ENCODE measurements around the gene GRIN2A.
"Not testable (repeated sequence)": the region's sequence is repeated elsewhere in the genome, so short reads cannot be mapped to it uniquely, and the experiment has no call there.

Gene GRIN2A

GRCh38 chr16:9908613-9909012 lies 273.6 kb downstream of the GRIN2A start:
- no peak for DNase-seq

GRCh38 chr16:9907752-9908151 lies 274.5 kb downstream of the GRIN2A start:
- no peak for DNase-seq

- DNase-seq: no peak
These were observed 276.0 kb downstream of the GRIN2A start for GRCh38 chr16:9906218-9906617.

DNA sequence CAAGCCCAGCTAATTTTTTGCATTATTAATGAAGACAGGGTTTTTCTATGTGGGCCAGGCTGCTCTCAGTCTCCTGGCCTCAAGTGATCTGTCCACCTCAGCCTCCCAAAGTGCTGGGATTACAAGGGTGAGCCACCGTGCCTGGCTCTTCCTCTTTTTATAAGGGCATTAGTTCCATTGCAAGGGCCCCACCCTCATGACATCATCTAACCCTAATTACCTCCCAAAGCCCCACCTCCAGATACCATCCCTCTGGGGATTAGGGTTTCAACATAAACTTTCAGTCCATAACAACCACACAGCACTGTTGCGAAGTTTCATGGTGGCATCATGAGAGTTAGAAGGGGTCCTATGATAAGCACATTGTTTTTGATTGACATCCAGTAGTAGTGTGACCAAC lies 277.7 kb downstream of the GRIN2A start:
- DNase-seq: no peak

DNA sequence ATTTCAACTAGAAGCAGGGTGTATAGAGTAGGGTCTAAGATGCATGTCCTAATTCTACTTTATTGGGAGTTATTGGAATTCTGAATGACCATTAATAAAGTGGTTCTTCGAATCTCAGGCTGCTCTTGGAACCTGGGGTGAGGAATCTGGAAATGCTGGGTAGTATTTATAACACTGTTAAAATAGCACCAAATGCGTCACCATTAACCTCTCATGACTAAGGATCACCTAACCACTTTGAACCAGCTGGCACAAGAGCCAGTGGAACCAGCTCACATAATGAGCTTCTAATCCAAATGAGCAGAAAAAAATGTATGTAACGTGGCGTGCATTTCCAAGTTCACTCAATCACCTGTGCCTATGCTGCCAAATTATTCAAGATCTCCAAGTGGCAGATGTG lies 281.7 kb downstream of the GRIN2A start:
- no peak for DNase-seq

- DNase-seq: no peak
These were observed 283.7 kb downstream of the GRIN2A start for GRCh38 chr16:9898555-9898954.

DNA sequence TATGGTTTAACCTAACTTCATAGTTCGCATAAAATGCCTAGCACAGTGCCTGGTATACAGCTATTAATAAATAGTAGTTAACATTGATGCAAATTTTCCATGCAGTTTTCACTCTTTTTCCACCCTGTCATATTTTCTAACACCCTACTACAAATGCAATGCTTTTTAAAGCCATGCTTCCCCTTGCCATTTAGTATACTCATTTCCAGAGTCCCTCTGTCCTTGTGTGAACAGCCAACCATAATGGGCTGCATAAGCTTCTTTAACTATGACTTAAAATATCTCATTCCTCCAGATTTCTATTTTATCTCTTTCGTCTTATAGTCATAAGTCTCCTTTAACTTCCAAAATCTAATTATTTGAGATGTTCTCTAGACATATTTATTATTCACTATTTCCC lies 284.1 kb downstream of the GRIN2A start:
- DNase-seq: no peak

- DNase-seq: no peak
These were observed 286.4 kb downstream of the GRIN2A start for GRCh38 chr16:9895817-9896216.

GRCh38 chr16:9885876-9886275 lies 296.4 kb downstream of the GRIN2A start:
- DNase-seq: no peak

GRCh38 chr16:9885467-9885866 lies 296.8 kb downstream of the GRIN2A start:
- no peak for DNase-seq

GRCh38 chr16:9875981-9876380 lies 306.2 kb downstream of the GRIN2A start:
- not testable (repeated sequence) for DNase-seq

DNA sequence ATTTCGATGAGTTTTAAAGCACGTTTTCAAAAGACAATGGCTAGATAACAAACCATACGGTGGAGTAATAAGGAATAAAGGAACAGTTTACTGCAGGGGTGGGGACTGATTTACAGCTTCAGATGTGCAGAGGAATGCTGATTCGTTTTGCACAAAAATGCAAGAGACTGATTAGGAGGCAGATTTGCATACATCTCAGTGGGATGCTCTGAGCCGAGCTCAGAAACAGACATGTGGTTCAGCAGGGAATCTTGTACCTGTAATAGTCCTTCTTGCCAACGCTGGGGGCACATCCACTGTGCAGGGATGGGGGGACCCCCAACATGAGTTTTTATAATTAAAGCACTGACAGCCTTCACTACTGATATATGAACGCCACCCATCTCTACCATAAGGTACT lies 308.0 kb downstream of the GRIN2A start:
- DNase-seq: no peak

GRCh38 chr16:9870962-9871361 lies 311.3 kb downstream of the GRIN2A start:
- DNase-seq: no peak

- DNase-seq: no peak
These were observed 312.5 kb downstream of the GRIN2A start for GRCh38 chr16:9869776-9870175.

- no peak for DNase-seq
These were observed 313.6 kb downstream of the GRIN2A start for GRCh38 chr16:9868606-9869149.

- DNase-seq: no peak
These were observed 315.1 kb downstream of the GRIN2A start for GRCh38 chr16:9867176-9867575.

DNA sequence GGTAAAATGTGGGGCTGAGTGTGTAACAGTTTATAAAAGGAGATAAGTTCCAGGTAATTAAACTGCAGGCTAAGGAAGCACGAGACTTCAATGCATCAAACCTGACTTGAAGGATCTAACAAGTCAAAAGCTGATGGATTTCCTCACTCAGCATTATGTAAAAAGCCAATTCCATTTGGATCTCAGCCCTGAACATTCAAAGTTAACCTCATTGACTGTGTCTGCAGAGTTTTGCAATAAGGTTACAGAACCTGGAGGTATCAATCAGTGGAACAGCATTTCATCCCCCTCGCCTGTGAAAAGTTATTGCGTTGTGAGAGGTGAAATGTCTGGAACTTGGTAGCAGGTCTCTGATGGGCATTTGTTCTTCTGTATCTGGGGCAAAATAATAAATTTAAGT lies 317.8 kb downstream of the GRIN2A start:
- DNase-seq: no peak

DNA sequence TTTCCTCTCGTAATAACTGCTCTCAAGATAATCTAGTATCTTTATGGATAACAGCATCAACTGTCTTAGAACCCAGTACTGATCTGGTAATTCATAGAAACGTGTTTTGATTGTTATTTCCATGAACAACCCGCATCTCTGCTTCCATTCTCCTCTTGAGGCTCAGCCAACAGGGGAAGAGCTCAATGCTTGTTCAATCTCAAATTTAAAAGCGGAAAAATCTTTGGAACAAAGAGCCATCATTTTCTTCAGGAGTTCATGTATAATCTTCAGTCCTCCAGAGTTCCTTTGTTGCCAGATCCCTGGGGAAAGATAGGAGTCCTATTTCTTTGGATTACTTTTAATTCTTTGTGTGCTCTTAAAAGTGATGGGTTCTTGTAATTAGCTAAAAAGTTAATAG lies 319.9 kb downstream of the GRIN2A start:
- no peak for DNase-seq

DNA sequence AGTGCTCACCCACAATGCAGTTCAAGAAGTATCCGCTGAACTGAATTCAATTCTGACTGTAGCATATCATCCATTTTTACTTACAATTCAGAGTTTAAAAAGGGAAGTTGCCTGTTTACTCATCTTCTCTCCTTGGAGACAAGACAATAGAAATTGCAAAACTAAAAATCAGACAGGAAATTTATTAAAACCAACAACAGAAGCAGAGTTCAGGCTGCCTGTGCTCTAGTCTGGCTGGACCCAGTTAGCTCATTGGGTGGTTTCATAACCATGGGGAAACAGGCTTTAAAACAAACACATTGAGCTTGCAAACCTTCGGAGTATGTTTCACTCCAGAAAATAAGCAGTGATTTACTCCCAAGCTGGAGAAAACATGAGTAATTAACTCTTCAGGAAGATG lies 321.4 kb downstream of the GRIN2A start:
- no peak for DNase-seq

GRCh38 chr16:9859701-9860327 lies 322.4 kb downstream of the GRIN2A start:
- DNase-seq: no peak

GRCh38 chr16:9854675-9855074 lies 327.6 kb downstream of the GRIN2A start:
- DNase-seq: no peak

GRCh38 chr16:9852003-9852402 lies 330.2 kb downstream of the GRIN2A start:
- no peak for DNase-seq

- no peak for DNase-seq
These were observed 331.4 kb downstream of the GRIN2A start for GRCh38 chr16:9850817-9851216.

DNA sequence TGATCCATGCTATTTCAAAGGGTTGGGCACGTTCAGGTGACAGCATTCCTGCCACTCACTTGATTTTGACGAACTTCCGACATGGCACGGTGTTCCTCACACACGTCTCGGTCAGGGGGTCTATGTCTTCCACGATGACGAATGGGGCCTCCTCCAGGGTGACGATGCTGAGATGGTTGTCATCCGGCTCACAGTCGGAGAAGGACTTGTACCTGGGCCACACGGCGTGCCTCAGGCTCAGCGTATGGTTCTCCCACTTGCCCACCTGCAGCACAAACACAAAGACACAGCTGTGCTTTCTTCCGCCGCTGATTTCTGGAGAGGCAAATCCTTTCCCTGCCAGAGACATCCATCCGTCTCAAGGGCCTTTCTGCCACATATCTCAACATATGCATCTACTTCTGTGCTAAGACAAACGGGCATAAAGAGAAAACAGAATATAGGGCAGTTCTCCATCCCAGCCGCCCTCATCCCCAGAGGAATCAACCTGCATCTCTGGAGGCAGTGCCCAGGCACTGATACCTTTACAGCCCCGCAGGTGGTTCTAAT lies 332.5 kb downstream of the GRIN2A start:
- DNase-seq: no peak

- no peak for DNase-seq
These were observed 335.1 kb downstream of the GRIN2A start for GRCh38 chr16:9847146-9847545.
